K562 (cell line): ENCODE data around the gene MEF2C. TPM values are rescaled to one million over a fixed set of nuclear protein-coding genes. Genes with fewer than 3 reads are reported as not detected.
A peak's percentile ranks its signal among the peaks of the same experiment; 100 is the strongest.

ENCODE experiments used
- ATAC-seq: fragments of 200-7000 bp; cut with Tn5 transposase; 3 replicates; pipeline ENCODE4 v1.9.1; 2020; ENCODE audit warnings: moderate library complexity
- BruUV-seq: library from RNA; stranded (reverse); fragments of 400-500 nt; replicated peaks from 2 replicates; lab custom pipeline; 2021; lab: Mats Ljungman, UMichigan
- CTCF ChIA-PET: fragments of 300-600 bp; formaldehyde crosslinking; extraction: SDS; loops from one replicate; lab custom pipeline; 2021; ENCODE audit warnings: low intra/inter-chr PET ratio; lab: Yijun Ruan, JAX
- POLR2A ChIA-PET: fragments of 300-600, 350-650 bp; sonication (Branson Sonifier 250); formaldehyde crosslinking; extraction: SDS; loops from one replicate; lab custom pipeline; 2021; ENCODE audit warnings: antibody characterized with exemption, inconsistent platforms; lab: Yijun Ruan, JAX
- DNase-seq, 4 experiments: peaks; one replicate each; pipeline versions ENCODE4 v3.0.0 to v3.0.0-alpha.2; 2011 to 2018; ENCODE audit warnings: low spot score in 3 of 4, mixed read lengths in 3 of 4; ENCODE audit errors: extremely low read depth in 1 of 4
- FAIRE-seq: peaks from 2 replicates; lab custom pipeline; 2011; peaks lifted over from hg19 to GRCh38; lab: Jason Lieb, UNC
- H2AFZ ChIP-seq: 2 replicates; pipeline ENCODE4 v1.6.0; 2011; ENCODE audit warnings: low read depth, low read length, control low read depth, inconsistent platforms
- H3K27ac ChIP-seq: fragments of 200-600 bp; 3 replicates; pipeline ENCODE4 v1.8.0; 2011; ENCODE audit warnings: low read depth, mild to moderate bottlenecking, control low read depth, inconsistent platforms, low read length, moderate library complexity, mixed read lengths; ENCODE audit errors: extremely low read depth
- H3K27me3 ChIP-seq, 2 experiments: fragments of 300-600 bp in 1 of 2; 2 replicates in 1 of 2; 3 replicates in 1 of 2; pipeline versions ENCODE4 v1.6.0 to v1.8.0; 2011; ENCODE audit warnings: inconsistent platforms in 2 of 2, low read length in 2 of 2, mild to moderate bottlenecking in 1 of 2, mixed read lengths in 1 of 2, moderate library complexity in 1 of 2; ENCODE audit not compliant: control insufficient read depth in 2 of 2, insufficient read depth in 2 of 2
- H3K36me3 ChIP-seq: fragments of 300-600 bp; 3 replicates; pipeline ENCODE4 v1.8.0; 2011; ENCODE audit warnings: mild to moderate bottlenecking, low read length, inconsistent platforms; ENCODE audit not compliant: control insufficient read depth, insufficient read depth
- H3K4me1 ChIP-seq, 2 experiments: fragments of 200-600 bp in 1 of 2; replicated peaks in 1 of 2; 2 replicates in 1 of 2; 3 replicates in 1 of 2; pipeline versions ENCODE4 v1.5.1 to v1.8.0; 2011; ENCODE audit warnings: inconsistent platforms in 2 of 2, low read length in 2 of 2, mild to moderate bottlenecking in 1 of 2, mixed read lengths in 1 of 2, moderate library complexity in 1 of 2; ENCODE audit not compliant: control insufficient read depth in 2 of 2, insufficient read depth in 2 of 2
- H3K4me2 ChIP-seq: 2 replicates; pipeline ENCODE4 v1.6.1; 2011; ENCODE audit warnings: low read length, control low read depth, inconsistent platforms, mixed read lengths; ENCODE audit not compliant: insufficient read depth
- H3K4me3 ChIP-seq: fragments of 200-600 bp; sonication (generic), shearing (Covaris generic); 2 replicates; pipeline ENCODE4 v1.5.1; 2016; ENCODE audit warnings: control low read depth, inconsistent platforms
- H3K79me2 ChIP-seq: fragments of 200-600 bp; 3 replicates; pipeline ENCODE4 v1.8.0; 2011; ENCODE audit warnings: low read length, inconsistent platforms; ENCODE audit not compliant: control insufficient read depth, insufficient read depth
- H3K9ac ChIP-seq, 2 experiments: 2 replicates each; pipeline versions ENCODE4 v1.6.0 to v1.6.1; 2011; ENCODE audit warnings: low read depth in 2 of 2, low read length in 2 of 2, control low read depth in 1 of 2, inconsistent platforms in 1 of 2, mild to moderate bottlenecking in 1 of 2, mixed read lengths in 1 of 2; ENCODE audit not compliant: insufficient read depth in 1 of 2
- H3K9me1 ChIP-seq: one replicate; pipeline ENCODE4 v1.6.0; 2011; ENCODE audit warnings: inconsistent platforms, mild to moderate bottlenecking, low read length, moderate library complexity; ENCODE audit not compliant: control insufficient read depth, insufficient read depth
- H3K9me3 ChIP-seq: replicated peaks from 2 replicates; pipeline ENCODE4 v1.5.1; 2011; ENCODE audit warnings: low read depth, low read length, inconsistent platforms; ENCODE audit not compliant: control insufficient read depth, insufficient read depth
- H4K20me1 ChIP-seq: replicated peaks from 2 replicates; pipeline ENCODE4 v1.6.1; 2011; ENCODE audit warnings: low read length, inconsistent platforms, mixed read lengths; ENCODE audit not compliant: control insufficient read depth, insufficient read depth
- ATF1 ChIP-seq, 2 experiments: fragments of 450-650 bp in 1 of 2; IDR thresholded peaks; 2 replicates each; pipeline ENCODE4 v1.6.1; 2016; ENCODE audit warnings: missing compliant biosample characterization in 1 of 2, missing genetic modification characterization in 1 of 2
- CC2D1A ChIP-seq: fragments of 450-650 bp; IDR thresholded peaks from 2 replicates; pipeline ENCODE4 v1.6.1; 2017; ENCODE audit warnings: mild to moderate bottlenecking
- CREBBP ChIP-seq: IDR thresholded peaks from one replicate; pipeline ENCODE4 v1.6.1; 2012; ENCODE audit warnings: low read depth, mild to moderate bottlenecking, control low read depth, inconsistent platforms, low read length
- GABPA ChIP-seq: fragments of 200-800 bp; sonication (Bioruptor generic); conservative IDR thresholded peaks from 2 replicates; pipeline ENCODE4 v1.6.1; 2016; ENCODE audit warnings: low read depth, missing genetic modification characterization, missing compliant biosample characterization
- JUNB ChIP-seq: fragments of 450-650 bp; formaldehyde crosslinking; conservative IDR thresholded peaks from 2 replicates; pipeline ENCODE4 v1.4.0; 2020; ENCODE audit warnings: mild to moderate bottlenecking
- MAFK ChIP-seq: IDR thresholded peaks from 2 replicates; pipeline ENCODE4 v1.6.1; 2011; ENCODE audit warnings: low read length, improper control_type of control experiment
- NRF1 ChIP-seq, 2 experiments: fragments of 450-650 bp; IDR thresholded peaks in 1 of 2; conservative IDR thresholded peaks in 1 of 2; 2 replicates each; pipeline ENCODE4 v1.6.1; 2014; ENCODE audit warnings: mild to moderate bottlenecking in 2 of 2
- POLR3G ChIP-seq: IDR thresholded peaks from 2 replicates; pipeline ENCODE4 v1.6.1; 2011; ENCODE audit not compliant: insufficient read length, insufficient replicate concordance; ENCODE audit errors: extremely low read depth
- PPARD ChIP-seq: fragments of 250-450 bp; sonication (Bioruptor Pico); IDR thresholded peaks from 2 replicates; pipeline ENCODE4 v1.8.0; 2022; ENCODE audit warnings: inconsistent platforms, mild to moderate bottlenecking, moderate library complexity
- PREB ChIP-seq: sonication (generic); formaldehyde crosslinking; IDR thresholded peaks from 2 replicates; pipeline ENCODE4 v1.8.1; 2023; ENCODE audit warnings: mild to moderate bottlenecking, missing genetic modification reagents
- RAD21 ChIP-seq, 2 experiments: fragments of 250-450 bp in 1 of 2; fragments of 450-650 bp in 1 of 2; sonication (Bioruptor Pico) in 1 of 2; formaldehyde crosslinking in 1 of 2; IDR thresholded peaks in 1 of 2; conservative IDR thresholded peaks in 1 of 2; 2 replicates each; pipeline versions ENCODE4 v1.4.0 to v1.8.0; 2020 to 2022; ENCODE audit warnings: mild to moderate bottlenecking in 2 of 2, moderate library complexity in 1 of 2
- RFX1 ChIP-seq: fragments of 450-650 bp; IDR thresholded peaks from 2 replicates; pipeline ENCODE4 v1.6.1; 2016; ENCODE audit warnings: mild to moderate bottlenecking, moderate library complexity
- RFX7 ChIP-seq: fragments of 250-450 bp; sonication (Bioruptor Pico); IDR thresholded peaks from 2 replicates; pipeline ENCODE4 v1.5.1; 2021; ENCODE audit warnings: mild to moderate bottlenecking
- ZBTB34 ChIP-seq: fragments of 250-450 bp; sonication (Bioruptor Pico); IDR thresholded peaks from 2 replicates; pipeline ENCODE4 v1.8.0; 2021; ENCODE audit warnings: mild to moderate bottlenecking, moderate library complexity
- ZNF511 ChIP-seq: sonication (generic); formaldehyde crosslinking; IDR thresholded peaks from 2 replicates; pipeline ENCODE4 v1.8.0; 2022; ENCODE audit warnings: mild to moderate bottlenecking, missing genetic modification reagents
- ZNF57 ChIP-seq: fragments of 450-650 bp; formaldehyde crosslinking; IDR thresholded peaks from 2 replicates; pipeline ENCODE4 v1.4.0; 2020; ENCODE audit warnings: mild to moderate bottlenecking, moderate library complexity
- ZNF76 ChIP-seq: fragments of 250-450 bp; sonication (Bioruptor Pico); IDR thresholded peaks from 2 replicates; pipeline ENCODE4 v1.4.0; 2020; ENCODE audit warnings: mild to moderate bottlenecking, moderate library complexity, borderline replicate concordance
- WGBS: fragments of 100-300 bp; shearing (Covaris generic); methylation state at CpG from one replicate; pipeline ENCODE4 v1.1.6; 2016; ENCODE audit warnings: low coverage, mixed read lengths; ENCODE audit not compliant: insufficient coverage; ENCODE audit errors: missing lambda C conversion rate; 5-methylcytosine and 5-hydroxymethylcytosine counted together
- in situ Hi-C: fragments of 300-500 bp; cut with MboI; formaldehyde crosslinking; loops from 4 replicates; pipeline ENCODE4 v1.15.0; 2018; ENCODE audit warnings: inconsistent platforms, mixed read lengths
- intact Hi-C: fragments of 100-400 bp; cut with micrococcal nuclease; formaldehyde crosslinking; loops from 2 replicates; pipeline ENCODE4 v1.14.2; 2022
- polyA plus RNA-seq, 8 experiments: library from polyadenylated mRNA; depleted of rRNA in 4 of 8; stranded (reverse) in 5 of 8; unstranded in 3 of 8; fragments of >200 nt; fragmentation: Nextera tagmentation in 2 of 8; fragmentation: Illumina TruSeq in 1 of 8; extraction: Ambion mirVana in 2 of 8; extraction: Trizol in 1 of 8; gene quantifications; 2 replicates each; pipeline versions ENCODE4 v1.2.1 to v1.2.3, GENCODE V29; 2011 to 2014; ENCODE audit warnings: inconsistent platforms in 1 of 8, missing spikeins in 1 of 8
- total RNA-seq, 7 experiments: library from RNA; depleted of rRNA in 6 of 7; stranded (reverse); fragments of >200 nt in 6 of 7; fragmentation: Illumina TruSeq in 2 of 7; extraction: Trizol in 2 of 7; gene quantifications; 2 replicates each; pipeline versions ENCODE4 v1.2.1 to v1.2.3, GENCODE V29; 2011 to 2021; ENCODE audit warnings: low replicate concordance in 1 of 7

Gene MEF2C
- total and polyA plus RNA-seq, 9 of the 15 experiments (the other 6 are each of a cell fraction or from before 2014, with no cell fraction given): 25.1 to 67.8 (median 58.3) TPM

- in situ Hi-C loops (loop anchor here (5.0 kb wide), 1 partner anchor 909 kb away; no protein-coding TSS in a partner anchor), intact Hi-C loops (loop anchor here (2.0 to 10.0 kb wide), 2 partner anchors 910 to 1276 kb away; partner anchors contain the start of gene CCNH)
- CTCF ChIA-PET: interaction anchor here (0.6 to 1.8 kb wide), 5 partner anchors 902 to 1811 kb away, joined by 3 to 6 read pairs (median 3); no protein-coding TSS in a partner anchor
- Histone ChIP-seq H3K9me1 (no peaks in the 10 kb centered on the region), H3K27me3 (peaks cover 46 to 69% of the 10 kb centered on the region in 2 experiments), H3K79me2 (no peaks in the 10 kb centered on the region), H3K4me1 (peaks cover 0 to 14% of the 10 kb centered on the region in 2 experiments; a peak in 2 of 5 replicates), H3K4me3 (no peak overlapping the region), H3K27ac (no peak overlapping the region)
- DNase-seq: no peak
- BruUV-seq: no TSS peak
- POLR2A ChIA-PET: interaction anchor here (1.6 kb wide), 1 partner anchor 13 kb away, joined by 3 read pairs; no protein-coding TSS in a partner anchor
- no peak for TF ChIP-seq ZBTB34 (CRISPR knock-in tag)
- TF ChIP-seq RFX7 (CRISPR knock-in tag): no peak
- no peak for TF ChIP-seq JUNB (CRISPR knock-in tag)
- no peak for TF ChIP-seq ZNF76 (CRISPR knock-in tag)
- TF ChIP-seq CREBBP: no peak
- no peak for TF ChIP-seq MAFK
- no peak for TF ChIP-seq CC2D1A
- TF ChIP-seq RAD21 (CRISPR knock-in tag; conservative IDR thresholded peaks at IDR 0.05 in 1 of 2, IDR thresholded peaks at IDR 0.05 in 1 of 2): no peak
- no peak for TF ChIP-seq PPARD (CRISPR knock-in tag)
- no peak for TF ChIP-seq POLR3G
- TF ChIP-seq NRF1 (conservative IDR thresholded peaks at IDR 0.05 in 1 of 2, IDR thresholded peaks at IDR 0.05 in 1 of 2): peak in 1 of 2 experiments; percentile 17; a peak in 1 of 4 replicates
- TF ChIP-seq RFX1: no peak
- no peak for TF ChIP-seq ATF1 (CRISPR knock-in tag; IDR thresholded peaks at IDR 0.05)
- TF ChIP-seq ATF1 (tag; IDR thresholded peaks at IDR 0.05): 0 out of 2 replicates have a peak, but pooled peaks have one; percentile 3
- TF ChIP-seq ZNF511: no peak
- no peak for TF ChIP-seq ZNF57 (CRISPR knock-in tag)
- TF ChIP-seq PREB (CRISPR knock-in tag): no peak
- no peak for TF ChIP-seq GABPA (tag)
- TF ChIP-seq, all 486 proteins: peak for 2
- Histone ChIP-seq H4K20me1 (no peaks in the 10 kb centered on the region), H3K9me3 (no peaks in the 10 kb centered on the region), H2AFZ (peak overlapping the region; percentile 69), H3K36me3 (no peaks in the 10 kb centered on the region), H3K4me2 (peak overlapping the region; percentile 44; the same call in 1 of the 2 replicates), H3K9ac (no peak overlapping the region)
- ATAC-seq (peak; percentile 18), FAIRE-seq (no peak)
- WGBS: 2% methylated on average over 11 of the region's 11 CpGs
Measured at GRCh38 chr5:88691230-88691582, 191.8 kb downstream of the MEF2C start.
